ENCODE data around the gene KCNN3.

Gene KCNN3

GRCh38 chr1:154778275-154778674, 91.8 kb downstream of the KCNN3 start:
- Histone ChIP-seq H3K27ac (replicated peaks) (no peak overlapping the region), H3K27me3 (ENCODE audit: insufficient read depth, poor library complexity, severe bottlenecking) (no peaks in the 10 kb centered on the region), H3K4me3 (replicated peaks; ENCODE audit: insufficient read depth, low read length) (no peak overlapping the region)
- TF ChIP-seq CTCF (IDR thresholded peaks at IDR 0.05; ENCODE audit: insufficient read depth, low read length) (no peak), POLR2AphosphoS5 (IDR thresholded peaks at IDR 0.05; ENCODE audit: low read depth) (no peak), REST (IDR thresholded peaks at IDR 0.05; ENCODE audit: insufficient replicate concordance, low read depth) (no peak), GABPA (IDR thresholded peaks at IDR 0.05; ENCODE audit: low read depth) (no peak), SPI1 (IDR thresholded peaks at IDR 0.05; ENCODE audit: borderline replicate concordance, low read depth) (no peak)
- no peak for DNase-seq (ENCODE audit: low read depth in 1 of 2, low spot score in 1 of 2)

GRCh38 chr1:154777781-154778180, 92.3 kb downstream of the KCNN3 start:
- DNase-seq (ENCODE audit: low read depth in 1 of 2, low spot score in 1 of 2), result no peak
- no peak overlapping the region for H3K27ac ChIP-seq (replicated peaks)
- no peak overlapping the region for H3K4me3 ChIP-seq (replicated peaks; ENCODE audit: insufficient read depth, low read length)
- H3K27me3 ChIP-seq (ENCODE audit: insufficient read depth, poor library complexity, severe bottlenecking), result no peaks in the 10 kb centered on the region
- TF ChIP-seq CTCF (IDR thresholded peaks at IDR 0.05; ENCODE audit: insufficient read depth, low read length) (no peak), GABPA (IDR thresholded peaks at IDR 0.05; ENCODE audit: low read depth) (no peak), SPI1 (IDR thresholded peaks at IDR 0.05; ENCODE audit: borderline replicate concordance, low read depth) (no peak), POLR2AphosphoS5 (IDR thresholded peaks at IDR 0.05; ENCODE audit: low read depth) (no peak), REST (IDR thresholded peaks at IDR 0.05; ENCODE audit: insufficient replicate concordance, low read depth) (no peak)

GRCh38 chr1:154777154-154777553, 92.9 kb downstream of the KCNN3 start:
- no peak overlapping the region for H3K27ac ChIP-seq (replicated peaks)
- H3K4me3 ChIP-seq (replicated peaks; ENCODE audit: insufficient read depth, low read length), result no peak overlapping the region
- no peak for TF ChIP-seq CTCF (IDR thresholded peaks at IDR 0.05; ENCODE audit: insufficient read depth, low read length)
- no peak for TF ChIP-seq GABPA (IDR thresholded peaks at IDR 0.05; ENCODE audit: low read depth)
- no peak for TF ChIP-seq SPI1 (IDR thresholded peaks at IDR 0.05; ENCODE audit: borderline replicate concordance, low read depth)
- no peak for TF ChIP-seq POLR2AphosphoS5 (IDR thresholded peaks at IDR 0.05; ENCODE audit: low read depth)
- TF ChIP-seq REST (IDR thresholded peaks at IDR 0.05; ENCODE audit: insufficient replicate concordance, low read depth), result no peak
- H3K27me3 ChIP-seq (ENCODE audit: insufficient read depth, poor library complexity, severe bottlenecking), result no peaks in the 10 kb centered on the region
- DNase-seq (ENCODE audit: low read depth in 1 of 2, low spot score in 1 of 2), result no peak
